ENCODE data around the gene TTC23L.

TTC23L gene

GRCh38 chr5:34802834-34803563, 36.0 kb upstream of the TTC23L start:
- Histone ChIP-seq H3K4me2 (ENCODE audit: low read length) (no peak overlapping the region), H3K27ac (ENCODE audit: low read length) (no peak overlapping the region), H3K9me3 (ENCODE audit: insufficient read depth, low read length) (no peaks in the 10 kb centered on the region), H4K20me1 (ENCODE audit: insufficient read depth, low read length) (no peaks in the 10 kb centered on the region), H3K79me2 (ENCODE audit: low read length) (no peaks in the 10 kb centered on the region), H2AFZ (ENCODE audit: low read depth, low read length) (no peak overlapping the region), H3K4me1 (ENCODE audit: low read length) (no peaks in the 10 kb centered on the region), H3K4me3 (ENCODE audit: low read length) (no peak overlapping the region), H3K27me3 (ENCODE audit: low read depth, low read length) (no peaks in the 10 kb centered on the region), H3K36me3 (replicated peaks; ENCODE audit: low read depth, low read length) (peaks cover 22% of the 10 kb centered on the region), H3K9ac (ENCODE audit: low read length) (no peak overlapping the region)
- TF ChIP-seq, protein P1, sequence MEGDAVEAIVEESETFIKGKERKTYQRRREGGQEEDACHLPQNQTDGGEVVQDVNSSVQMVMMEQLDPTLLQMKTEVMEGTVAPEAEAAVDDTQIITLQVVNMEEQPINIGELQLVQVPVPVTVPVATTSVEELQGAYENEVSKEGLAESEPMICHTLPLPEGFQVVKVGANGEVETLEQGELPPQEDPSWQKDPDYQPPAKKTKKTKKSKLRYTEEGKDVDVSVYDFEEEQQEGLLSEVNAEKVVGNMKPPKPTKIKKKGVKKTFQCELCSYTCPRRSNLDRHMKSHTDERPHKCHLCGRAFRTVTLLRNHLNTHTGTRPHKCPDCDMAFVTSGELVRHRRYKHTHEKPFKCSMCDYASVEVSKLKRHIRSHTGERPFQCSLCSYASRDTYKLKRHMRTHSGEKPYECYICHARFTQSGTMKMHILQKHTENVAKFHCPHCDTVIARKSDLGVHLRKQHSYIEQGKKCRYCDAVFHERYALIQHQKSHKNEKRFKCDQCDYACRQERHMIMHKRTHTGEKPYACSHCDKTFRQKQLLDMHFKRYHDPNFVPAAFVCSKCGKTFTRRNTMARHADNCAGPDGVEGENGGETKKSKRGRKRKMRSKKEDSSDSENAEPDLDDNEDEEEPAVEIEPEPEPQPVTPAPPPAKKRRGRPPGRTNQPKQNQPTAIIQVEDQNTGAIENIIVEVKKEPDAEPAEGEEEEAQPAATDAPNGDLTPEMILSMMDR (IDR thresholded peaks at IDR 0.05; ENCODE audit: low read depth, low read length), result no peak
- no peak for TF ChIP-seq EZH2phosphoT487 (IDR thresholded peaks at IDR 0.05; ENCODE audit: low read depth)

GRCh38 chr5:34803974-34804732, 34.8 kb upstream of the TTC23L start:
- no peaks in the 10 kb centered on the region for H3K4me1 ChIP-seq (ENCODE audit: low read length)
- TF ChIP-seq EZH2phosphoT487 (IDR thresholded peaks at IDR 0.05; ENCODE audit: low read depth), result no peak
- TF ChIP-seq, protein P1 (IDR thresholded peaks at IDR 0.05; ENCODE audit: low read depth, low read length), result no peak

GRCh38 chr5:34804913-34805312, 34.1 kb upstream of the TTC23L start:
- Histone ChIP-seq H2AFZ (ENCODE audit: low read depth, low read length) (no peak overlapping the region), H3K4me2 (ENCODE audit: low read length) (no peak overlapping the region), H3K4me3 (ENCODE audit: low read length) (no peak overlapping the region), H3K79me2 (ENCODE audit: low read length) (no peaks in the 10 kb centered on the region), H3K9ac (ENCODE audit: low read length) (no peak overlapping the region), H3K9me3 (ENCODE audit: insufficient read depth, low read length) (no peaks in the 10 kb centered on the region), H3K27me3 (ENCODE audit: low read depth, low read length) (no peaks in the 10 kb centered on the region), H3K27ac (ENCODE audit: low read length) (no peak overlapping the region), H4K20me1 (ENCODE audit: insufficient read depth, low read length) (no peaks in the 10 kb centered on the region), H3K36me3 (replicated peaks; ENCODE audit: low read depth, low read length) (peaks cover 14% of the 10 kb centered on the region), H3K4me1 (ENCODE audit: low read length) (no peaks in the 10 kb centered on the region)
- TF ChIP-seq, protein P1 (IDR thresholded peaks at IDR 0.05; ENCODE audit: low read depth, low read length), result no peak
- TF ChIP-seq EZH2phosphoT487 (IDR thresholded peaks at IDR 0.05; ENCODE audit: low read depth), result no peak

More at GRCh38 chr5:34803974-34804732, 34.8 kb upstream of the TTC23L start:
- Histone ChIP-seq H3K36me3 (replicated peaks; ENCODE audit: low read depth, low read length) (peaks cover 15% of the 10 kb centered on the region), H3K9ac (ENCODE audit: low read length) (no peak overlapping the region), H3K27me3 (ENCODE audit: low read depth, low read length) (no peaks in the 10 kb centered on the region), H2AFZ (ENCODE audit: low read depth, low read length) (no peak overlapping the region), H3K4me2 (ENCODE audit: low read length) (no peak overlapping the region), H3K4me3 (ENCODE audit: low read length) (no peak overlapping the region), H3K79me2 (ENCODE audit: low read length) (no peaks in the 10 kb centered on the region), H3K27ac (ENCODE audit: low read length) (no peak overlapping the region), H4K20me1 (ENCODE audit: insufficient read depth, low read length) (no peaks in the 10 kb centered on the region), H3K9me3 (ENCODE audit: insufficient read depth, low read length) (no peaks in the 10 kb centered on the region)

- Histone ChIP-seq H3K9me3 (ENCODE audit: insufficient read depth, low read length) (no peaks in the 10 kb centered on the region), H3K27me3 (ENCODE audit: low read depth, low read length) (no peaks in the 10 kb centered on the region), H3K79me2 (ENCODE audit: low read length) (no peaks in the 10 kb centered on the region), H3K36me3 (replicated peaks; ENCODE audit: low read depth, low read length) (peaks cover 13% of the 10 kb centered on the region), H3K4me3 (ENCODE audit: low read length) (no peak overlapping the region), H3K9ac (ENCODE audit: low read length) (no peak overlapping the region), H3K4me2 (ENCODE audit: low read length) (no peak overlapping the region), H4K20me1 (ENCODE audit: insufficient read depth, low read length) (no peaks in the 10 kb centered on the region), H3K4me1 (ENCODE audit: low read length) (no peaks in the 10 kb centered on the region), H3K27ac (ENCODE audit: low read length) (no peak overlapping the region), H2AFZ (ENCODE audit: low read depth, low read length) (no peak overlapping the region)
- TF ChIP-seq, protein P1 (IDR thresholded peaks at IDR 0.05; ENCODE audit: low read depth, low read length), result no peak
Measured at GRCh38 chr5:34806532-34806931, 32.4 kb upstream of the TTC23L start.
